H1 (cell line): Measurements from ENCODE around the gene SLMAP. TPM values are rescaled to one million over a fixed set of nuclear protein-coding genes. Genes with fewer than 3 reads are reported as not detected.
A peak's percentile ranks its signal among the peaks of the same experiment; 100 is the strongest.

Source experiments
- CTCF ChIA-PET: fragments of 300-600 bp; sonication (Branson Sonifier 250); formaldehyde crosslinking; loops from one replicate; lab custom pipeline; 2021; ENCODE audit not compliant: partially characterized antibody; lab: Charles Lee
- POLR2A ChIA-PET: fragments of 300-600 bp; sonication (Branson Sonifier 250); formaldehyde crosslinking; loops from one replicate; lab custom pipeline; 2021; ENCODE audit warnings: inconsistent platforms; ENCODE audit not compliant: partially characterized antibody; lab: Charles Lee
- DNase-seq, 2 experiments: peaks; one replicate each; pipeline versions ENCODE4 v3.0.0 to v3.0.0-alpha.2; 2010 to 2022; ENCODE audit warnings: low spot score in 2 of 2, low read depth in 1 of 2, mixed read lengths in 1 of 2
- FAIRE-seq: peaks from 2 replicates; lab custom pipeline; 2011; peaks lifted over from hg19 to GRCh38; lab: Jason Lieb, UNC
- H2AFZ ChIP-seq: 2 replicates; pipeline ENCODE4 v1.8.1; 2012; ENCODE audit warnings: low read length, inconsistent platforms
- H2AK5ac ChIP-seq: 2 replicates; pipeline ENCODE4 v1.6.1; 2013; ENCODE audit warnings: low read depth, low read length
- H2BK120ac ChIP-seq: replicated peaks from 2 replicates; pipeline ENCODE3; 2013; ENCODE audit warnings: low read depth, low read length, inconsistent platforms
- H2BK12ac ChIP-seq: 2 replicates; pipeline ENCODE4 v1.6.1; 2013; ENCODE audit warnings: low read depth, low read length
- H2BK15ac ChIP-seq: 2 replicates; pipeline ENCODE4 v1.6.1; 2013; ENCODE audit warnings: low read length
- H2BK20ac ChIP-seq: 2 replicates; pipeline ENCODE4 v1.6.1; 2013; ENCODE audit warnings: low read length
- H2BK5ac ChIP-seq: 2 replicates; pipeline ENCODE4 v1.6.1; 2013; ENCODE audit warnings: low read depth, low read length
- H3K14ac ChIP-seq: 2 replicates; pipeline ENCODE4 v1.6.1; 2013; ENCODE audit warnings: inconsistent platforms; ENCODE audit not compliant: insufficient read length
- H3K18ac ChIP-seq: 2 replicates; pipeline ENCODE4 v1.6.1; 2013; ENCODE audit warnings: low read length; ENCODE audit errors: extremely low read depth
- H3K23ac ChIP-seq: 2 replicates; pipeline ENCODE4 v1.6.1; 2013; ENCODE audit warnings: inconsistent platforms; ENCODE audit not compliant: insufficient read length
- H3K23me2 ChIP-seq: 2 replicates; pipeline ENCODE4 v1.6.1; 2013; ENCODE audit warnings: low read depth, low read length
- H3K27ac ChIP-seq: 2 replicates; pipeline ENCODE4 v1.6.1; 2011; ENCODE audit warnings: low read depth, low read length, inconsistent platforms
- H3K27me3 ChIP-seq, 4 experiments: replicated peaks in 1 of 4; 1 replicate in 1 of 4; 2 replicates in 3 of 4; pipeline versions ENCODE4 v1.6.1 to v1.8.1; 2011 to 2013; ENCODE audit warnings: low read length in 3 of 4, mild to moderate bottlenecking in 3 of 4, inconsistent platforms in 2 of 4, mixed read lengths in 2 of 4, moderate library complexity in 1 of 4; ENCODE audit not compliant: control insufficient read depth in 3 of 4, insufficient read depth in 3 of 4; ENCODE audit errors: extremely low read depth in 1 of 4
- H3K36me3 ChIP-seq, 4 experiments: 2 replicates each; pipeline versions ENCODE4 v1.6.1 to v1.8.1; 2011 to 2013; ENCODE audit warnings: mild to moderate bottlenecking in 4 of 4, low read length in 3 of 4, moderate library complexity in 2 of 4, control low read depth in 1 of 4, inconsistent platforms in 1 of 4; ENCODE audit not compliant: insufficient read depth in 4 of 4, control insufficient read depth in 2 of 4
- H3K4ac ChIP-seq: replicated peaks from 2 replicates; pipeline ENCODE3; 2013; ENCODE audit warnings: low read length, low read depth, mixed read lengths, inconsistent platforms; ENCODE audit not compliant: insufficient read length
- H3K4me1 ChIP-seq, 4 experiments: replicated peaks in 1 of 4; 1 replicate in 1 of 4; 2 replicates in 3 of 4; pipeline versions ENCODE4 v1.6.1 to v1.8.1; 2011 to 2013; ENCODE audit warnings: low read length in 3 of 4, inconsistent platforms in 2 of 4, mixed read lengths in 1 of 4; ENCODE audit not compliant: insufficient read depth in 4 of 4, control insufficient read depth in 3 of 4
- H3K4me2 ChIP-seq, 2 experiments: 2 replicates each; pipeline versions ENCODE4 v1.6.1 to v1.8.1; 2011 to 2013; ENCODE audit warnings: low read depth in 2 of 2, low read length in 2 of 2, control low read depth in 1 of 2, inconsistent platforms in 1 of 2, mild to moderate bottlenecking in 1 of 2; ENCODE audit not compliant: insufficient read depth in 1 of 2
- H3K4me3 ChIP-seq, 4 experiments: fragments of 200-600, 300-600 bp in 1 of 4; sonication (generic), shearing (Covaris generic), sonication (Bioruptor Twin) in 1 of 4; 2 replicates each; pipeline versions ENCODE4 v1.5.1 to v1.8.1; 2011 to 2016; ENCODE audit warnings: low read length in 4 of 4, low read depth in 3 of 4, control low read depth in 2 of 4, inconsistent platforms in 2 of 4, mild to moderate bottlenecking in 2 of 4, mixed read lengths in 1 of 4, moderate library complexity in 1 of 4; ENCODE audit not compliant: insufficient read depth in 2 of 4; ENCODE audit errors: extremely low read depth in 1 of 4
- H3K56ac ChIP-seq: replicated peaks from 2 replicates; pipeline ENCODE3; 2013; ENCODE audit warnings: low read depth, mild to moderate bottlenecking, mixed read lengths, low read length, inconsistent platforms; ENCODE audit not compliant: insufficient read length
- H3K79me1 ChIP-seq: 2 replicates; pipeline ENCODE4 v1.6.1; 2013; ENCODE audit warnings: low read depth, low read length, control low read depth
- H3K79me2 ChIP-seq, 2 experiments: 2 replicates each; pipeline versions ENCODE4 v1.6.1 to v1.8.1; 2012 to 2013; ENCODE audit warnings: low read length in 2 of 2, mild to moderate bottlenecking in 2 of 2, inconsistent platforms in 1 of 2; ENCODE audit not compliant: insufficient read depth in 2 of 2, control insufficient read depth in 1 of 2
- H3K9ac ChIP-seq, 4 experiments: replicated peaks in 1 of 4; 1 replicate in 1 of 4; 2 replicates in 3 of 4; pipeline versions ENCODE4 v1.6.1 to v1.8.1; 2011 to 2013; ENCODE audit warnings: low read depth in 3 of 4, low read length in 3 of 4, control low read depth in 2 of 4, mild to moderate bottlenecking in 2 of 4, moderate library complexity in 2 of 4, inconsistent platforms in 1 of 4; ENCODE audit errors: extremely low read depth in 1 of 4
- H3K9me3 ChIP-seq, 2 experiments: 2 replicates each; pipeline versions ENCODE4 v1.6.1 to v1.8.1; 2012 to 2013; ENCODE audit warnings: mild to moderate bottlenecking in 2 of 2, moderate library complexity in 2 of 2, control low read depth in 1 of 2, inconsistent platforms in 1 of 2, low read depth in 1 of 2, low read length in 1 of 2, mixed read lengths in 1 of 2; ENCODE audit not compliant: insufficient read depth in 2 of 2
- H4K20me1 ChIP-seq, 2 experiments: replicated peaks in 1 of 2; 2 replicates each; pipeline versions ENCODE3 to v1.8.1; 2011 to 2013; ENCODE audit warnings: inconsistent platforms in 2 of 2, low read length in 2 of 2, mild to moderate bottlenecking in 1 of 2; ENCODE audit not compliant: insufficient read depth in 2 of 2, control insufficient read depth in 1 of 2
- H4K5ac ChIP-seq: 2 replicates; pipeline ENCODE4 v1.6.1; 2013; ENCODE audit warnings: low read length, low read depth, mixed read lengths, inconsistent platforms; ENCODE audit not compliant: insufficient read length
- H4K8ac ChIP-seq: 2 replicates; pipeline ENCODE4 v1.8.0; 2013; ENCODE audit warnings: mild to moderate bottlenecking, moderate library complexity, low read length, inconsistent platforms; ENCODE audit not compliant: insufficient read depth; ENCODE audit errors: extremely low read depth
- H4K91ac ChIP-seq: replicated peaks from 2 replicates; pipeline ENCODE3; 2013; ENCODE audit warnings: low read length, mixed read lengths, inconsistent platforms; ENCODE audit not compliant: insufficient read length
- CEBPB ChIP-seq: IDR thresholded peaks from 2 replicates; pipeline ENCODE4 v1.6.1; 2012; ENCODE audit warnings: low read depth, low read length
- CTBP2 ChIP-seq: IDR thresholded peaks from 2 replicates; pipeline ENCODE4 v1.7.0; 2011; ENCODE audit warnings: borderline replicate concordance, mild to moderate bottlenecking, moderate library complexity, mixed read lengths, low read length; ENCODE audit not compliant: insufficient read depth, insufficient read length
- EZH2 ChIP-seq: fragments of 200-600 bp; sonication (generic); IDR thresholded peaks from 2 replicates; pipeline ENCODE4 v1.7.1; 2012; ENCODE audit warnings: low read depth, mild to moderate bottlenecking, moderate library complexity, low read length, inconsistent platforms; ENCODE audit not compliant: severe bottlenecking
- KDM5A ChIP-seq: fragments of 200-600 bp; IDR thresholded peaks from 2 replicates; pipeline ENCODE4 v1.7.1; 2012; ENCODE audit warnings: mild to moderate bottlenecking, low read length, inconsistent platforms, mixed read lengths
- POLR2A ChIP-seq, 2 experiments: IDR thresholded peaks; 1 replicate in 1 of 2; 2 replicates in 1 of 2; pipeline ENCODE4 v1.6.1; 2011; ENCODE audit warnings: low read depth in 2 of 2, low read length in 2 of 2, mild to moderate bottlenecking in 2 of 2; ENCODE audit errors: control extremely low read depth in 1 of 2
- WGBS, 2 experiments: shearing (Covaris generic) in 1 of 2; methylation state at CpG; one replicate each; pipeline versions ENCODE4 v1.1.6 to v1.1.7; 2013 to 2015; ENCODE audit warnings: low lambda C conversion rate in 2 of 2, mixed read lengths in 2 of 2, inconsistent platforms in 1 of 2, low coverage in 1 of 2, missing lambda C conversion rate in 1 of 2; ENCODE audit not compliant: insufficient replicate concordance in 2 of 2, insufficient coverage in 1 of 2, insufficient read length in 1 of 2; ENCODE audit errors: extremely low coverage in 1 of 2, missing lambda C conversion rate in 1 of 2; 5-methylcytosine and 5-hydroxymethylcytosine counted together
- long read RNA-seq, 2 experiments: library from RNA in 1 of 2; library from capped mRNA in 1 of 2; stranded (forward); transcript quantifications; one replicate each; pipeline ENCODE4 v2.0.0, GENCODE V29; 2021; ENCODE audit warnings: inconsistent platforms in 1 of 2
- polyA minus RNA-seq, 3 experiments: library from RNA; depleted of rRNA, polyadenylated mRNA; stranded (reverse); fragments of >200 nt; gene quantifications; 1 replicate in 2 of 3; 2 replicates in 1 of 3; pipeline ENCODE4 v1.2.3, GENCODE V29; 2011
- polyA plus RNA-seq, 7 experiments: library from polyadenylated mRNA; depleted of rRNA in 3 of 7; stranded (reverse) in 5 of 7; unstranded in 2 of 7; fragments of >200 nt in 5 of 7; fragments of 200-250 nt in 2 of 7; gene quantifications; 1 replicate in 5 of 7; 2 replicates in 1 of 7; 4 replicates in 1 of 7; pipeline versions ENCODE4 v1.2.1 to v1.2.3, GENCODE V29; 2011 to 2013; ENCODE audit warnings: missing spikeins in 2 of 7, mixed read lengths in 2 of 7
- total RNA-seq: library from RNA; stranded (reverse); fragmentation: NEBNext Ultra II Directional; extraction: Animal tissue kit (Norgen Biotek cat#: 25700); gene quantifications from 2 replicates; pipeline ENCODE4 v1.2.1, GENCODE V29; 2021

The SLMAP gene, protein sequence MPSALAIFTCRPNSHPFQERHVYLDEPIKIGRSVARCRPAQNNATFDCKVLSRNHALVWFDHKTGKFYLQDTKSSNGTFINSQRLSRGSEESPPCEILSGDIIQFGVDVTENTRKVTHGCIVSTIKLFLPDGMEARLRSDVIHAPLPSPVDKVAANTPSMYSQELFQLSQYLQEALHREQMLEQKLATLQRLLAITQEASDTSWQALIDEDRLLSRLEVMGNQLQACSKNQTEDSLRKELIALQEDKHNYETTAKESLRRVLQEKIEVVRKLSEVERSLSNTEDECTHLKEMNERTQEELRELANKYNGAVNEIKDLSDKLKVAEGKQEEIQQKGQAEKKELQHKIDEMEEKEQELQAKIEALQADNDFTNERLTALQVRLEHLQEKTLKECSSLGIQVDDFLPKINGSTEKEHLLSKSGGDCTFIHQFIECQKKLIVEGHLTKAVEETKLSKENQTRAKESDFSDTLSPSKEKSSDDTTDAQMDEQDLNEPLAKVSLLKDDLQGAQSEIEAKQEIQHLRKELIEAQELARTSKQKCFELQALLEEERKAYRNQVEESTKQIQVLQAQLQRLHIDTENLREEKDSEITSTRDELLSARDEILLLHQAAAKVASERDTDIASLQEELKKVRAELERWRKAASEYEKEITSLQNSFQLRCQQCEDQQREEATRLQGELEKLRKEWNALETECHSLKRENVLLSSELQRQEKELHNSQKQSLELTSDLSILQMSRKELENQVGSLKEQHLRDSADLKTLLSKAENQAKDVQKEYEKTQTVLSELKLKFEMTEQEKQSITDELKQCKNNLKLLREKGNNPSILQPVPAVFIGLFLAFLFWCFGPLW
- 67.6 and 70.4 TPM in 2 replicates for total RNA-seq
- 13.6 and 16.9 TPM in 2 replicates for polyA plus RNA-seq (2011; rRNA removed)
- 19.5 TPM for polyA plus RNA-seq (2011; cell fraction: cytosol; rRNA removed)
- 52.7 TPM for polyA plus RNA-seq (2011; cell fraction: nucleus; rRNA removed)
- 18.8 to 37.7 TPM (median 23.9 TPM) in 4 replicates for polyA plus RNA-seq (2012, experiment 1 of 2)
- 1.7 TPM for polyA plus RNA-seq (2012, experiment 2 of 2)
- 30.8 TPM for polyA plus RNA-seq (2013, experiment 1 of 2)
- 31.4 TPM for polyA plus RNA-seq (2013, experiment 2 of 2)
- 53.2 and 56.1 TPM in 2 replicates for polyA minus RNA-seq (2011; rRNA and poly(A)+ RNA removed)
- polyA minus RNA-seq (2011; cell fraction: cytosol; rRNA and poly(A)+ RNA removed): 38.8 TPM
- polyA minus RNA-seq (2011; cell fraction: nucleus; rRNA and poly(A)+ RNA removed): 116 TPM
- long read RNA-seq, experiment 1, partial matches to known transcripts: 10 of 24 reads
- long read RNA-seq, experiment 1, other reads (novel, unspliced or antisense): 11 of 24 reads
- long read RNA-seq, experiment 2, partial matches to known transcripts: 0 of 5 reads
- long read RNA-seq, experiment 2, other reads (novel, unspliced or antisense): 5 of 5 reads

- H3K27ac ChIP-seq: peak within 1 kb of the TSS; percentile 94
- peak within 1 kb of the TSS; percentile 95 for H4K91ac ChIP-seq
- H3K4me1 ChIP-seq: peaks cover 0 to 7% (median under 1%) of the 10 kb centered on the region in 4 experiments; a peak in 2 of 7 replicates
- peak within 1 kb of the TSS; percentile 69 to 92 (median 86) for H3K4me3 ChIP-seq
- no peaks in the 10 kb centered on the region for H3K9me3 ChIP-seq
- H2BK20ac ChIP-seq: no peak within 1 kb of the TSS
- H2BK120ac ChIP-seq: no peak within 1 kb of the TSS
- no peaks in the 10 kb centered on the region for H3K27me3 ChIP-seq
- peak within 1 kb of the TSS; percentile 91 for H4K5ac ChIP-seq
- peak within 1 kb of the TSS; percentile 96 for H2BK5ac ChIP-seq
- WGBS, 2 experiments: 1% methylated on average over 43 of the region's 48 CpGs; no CpG with 5 or more reads in 1 of the 2 experiments
- peak within 1 kb of the TSS; percentile 85 for H2AFZ ChIP-seq
- peak within 1 kb of the TSS; percentile 90 for H3K18ac ChIP-seq
- H4K8ac ChIP-seq: peak within 1 kb of the TSS; percentile 95
- CTCF ChIA-PET: interaction anchor here (0.6 to 0.8 kb wide), 5 partner anchors 10 to 137 kb away, joined by 3 read pairs; no protein-coding TSS in a partner anchor
- peak within 1 kb of the TSS; percentile 82 for H3K4ac ChIP-seq
- H3K79me1 ChIP-seq: no peaks in the 10 kb centered on the region
- H3K23me2 ChIP-seq: peaks cover 10% of the 10 kb centered on the region
- no peaks in the 10 kb centered on the region; a peak in 1 of 8 replicates for H3K36me3 ChIP-seq
- H2AK5ac ChIP-seq: no peak within 1 kb of the TSS
- FAIRE-seq (peak; percentile 69), DNase-seq (peak; percentile 87 to 93)
- H3K9ac ChIP-seq: peak within 1 kb of the TSS; percentile 85 to 95 (median 92)
- H3K23ac ChIP-seq: no peak within 1 kb of the TSS
- peaks cover 9% of the 10 kb centered on the region in 2 experiments for H4K20me1 ChIP-seq
- peak within 1 kb of the TSS; percentile 82; the same call in 1 of the 2 replicates for H2BK15ac ChIP-seq
- H3K14ac ChIP-seq: no peak within 1 kb of the TSS
- peak within 1 kb of the TSS; percentile 54 for H3K56ac ChIP-seq
- H3K79me2 ChIP-seq: peaks cover 3 to 40% of the 10 kb centered on the region in 2 experiments
- peak within 1 kb of the TSS; percentile 77; the same call in 1 of the 2 replicates for H2BK12ac ChIP-seq
- H3K4me2 ChIP-seq: peak within 1 kb of the TSS; percentile 85 to 91
- POLR2A ChIA-PET: interaction anchor here (0.5 to 1.9 kb wide), 16 partner anchors 12 to 303 kb away, joined by 3 to 12 read pairs (median 3); partner anchors contain the start of genes ARF4 and DENND6A
- TF ChIP-seq CTBP2: no peak
- no peak for TF ChIP-seq EZH2
- peak; percentile 92 for TF ChIP-seq POLR2A (IDR thresholded peaks at IDR 0.05; ENCODE audit: control extremely low read depth in 1 of 2, low read depth in 2 of 2, low read length in 2 of 2)
- TF ChIP-seq KDM5A: 0 out of 2 replicates have a peak, but pooled peaks have one; percentile 59
- TF ChIP-seq CEBPB: no peak
Observed at GRCh38 chr3:57755741-57756527, at the start of gene SLMAP. Gene SLMAP, plus strand, starts transcription at chr3:57756309. Its CDS starts 1,343 bp downstream, at chr3:57757652.
